CD8-positive, alpha-beta memory T cell (primary cell): ENCODE results near the gene NRF1. TPM values are rescaled to one million over a fixed set of nuclear protein-coding genes. Genes with fewer than 3 reads are reported as not detected.

Source experiments
- CTCF ChIA-PET: fragments of 350-600 bp; sonication (Branson Sonifier 250); formaldehyde crosslinking; loops from one replicate; lab custom pipeline; 2021; ENCODE audit warnings: antibody characterized with exemption; lab: Charles Lee
- POLR2A ChIA-PET: fragments of 350-600 bp; sonication (Branson Sonifier 250); formaldehyde crosslinking; loops from one replicate; lab custom pipeline; 2021; ENCODE audit warnings: antibody characterized with exemption; lab: Charles Lee
- DNase-seq, 5 donors: peaks; one replicate each; pipeline versions ENCODE4 v3.0.0 to v3.0.0-alpha.2; 2020 to 2022; ENCODE audit warnings: mixed read lengths in 1 of 5
- H3K27ac ChIP-seq: one replicate; pipeline ENCODE4 v1.7.0; 2013; ENCODE audit warnings: low read depth, mild to moderate bottlenecking, low read length, moderate library complexity
- H3K27me3 ChIP-seq: 2 replicates; pipeline ENCODE4 v1.7.0; 2013; ENCODE audit warnings: low read length, mild to moderate bottlenecking; ENCODE audit not compliant: insufficient read depth, poor library complexity, severe bottlenecking
- H3K36me3 ChIP-seq: 2 replicates; pipeline ENCODE4 v1.7.0; 2013; ENCODE audit warnings: mild to moderate bottlenecking, low read length, moderate library complexity; ENCODE audit not compliant: insufficient read depth
- H3K4me1 ChIP-seq: 2 replicates; pipeline ENCODE4 v1.7.0; 2013; ENCODE audit warnings: mild to moderate bottlenecking, low read length, moderate library complexity; ENCODE audit not compliant: insufficient read depth
- H3K4me3 ChIP-seq: 2 replicates; pipeline ENCODE4 v1.7.0; 2013; ENCODE audit warnings: mild to moderate bottlenecking, low read length
- H3K9me3 ChIP-seq: 2 replicates; pipeline ENCODE4 v1.7.0; 2013; ENCODE audit warnings: mild to moderate bottlenecking, low read length
- H3K27ac Mint-ChIP-seq, 8 donors: one replicate each; pipeline ENCODE4 v1.8.0; 2020 to 2021; ENCODE audit warnings: mixed read lengths in 8 of 8, mild to moderate bottlenecking in 6 of 8, inconsistent platforms in 3 of 8, moderate library complexity in 3 of 8
- H3K27me3 Mint-ChIP-seq, 2 donors: one replicate each; pipeline ENCODE4 v1.8.0; 2020 to 2021; ENCODE audit warnings: mixed read lengths in 2 of 2, mild to moderate bottlenecking in 1 of 2, moderate library complexity in 1 of 2
- H3K36me3 Mint-ChIP-seq, 3 donors: one replicate each; pipeline ENCODE4 v1.8.0; 2020 to 2021; ENCODE audit warnings: mixed read lengths in 3 of 3, inconsistent platforms in 1 of 3, mild to moderate bottlenecking in 1 of 3
- H3K4me1 Mint-ChIP-seq, 3 donors: one replicate each; pipeline ENCODE4 v1.8.0; 2020 to 2021; ENCODE audit warnings: mixed read lengths in 3 of 3, inconsistent platforms in 1 of 3, mild to moderate bottlenecking in 1 of 3
- H3K4me3 Mint-ChIP-seq, 7 donors: one replicate each; pipeline ENCODE4 v1.8.0; 2020 to 2021; ENCODE audit warnings: mixed read lengths in 7 of 7, mild to moderate bottlenecking in 6 of 7, moderate library complexity in 4 of 7, inconsistent platforms in 2 of 7
- H3K9me3 Mint-ChIP-seq, 5 donors: one replicate each; pipeline ENCODE4 v1.8.0; 2020 to 2022; ENCODE audit warnings: mixed read lengths in 5 of 5, mild to moderate bottlenecking in 3 of 5, moderate library complexity in 2 of 5, inconsistent platforms in 1 of 5
- polyA plus RNA-seq: library from polyadenylated mRNA; unstranded; fragments of 300-500 nt; fragmentation: Illumina TruSeq; gene quantifications from one replicate; pipeline ENCODE4 v1.2.3, GENCODE V29; 2021
- total RNA-seq, 2 experiments: library from RNA; stranded (reverse); gene quantifications; one replicate each; pipeline ENCODE4 v1.2.3, GENCODE V29; 2021

NRF1 gene
- total and polyA plus RNA-seq, 3 experiments from 2014 or later: 22.6 to 23.7 (median 23.3) TPM

DNA sequence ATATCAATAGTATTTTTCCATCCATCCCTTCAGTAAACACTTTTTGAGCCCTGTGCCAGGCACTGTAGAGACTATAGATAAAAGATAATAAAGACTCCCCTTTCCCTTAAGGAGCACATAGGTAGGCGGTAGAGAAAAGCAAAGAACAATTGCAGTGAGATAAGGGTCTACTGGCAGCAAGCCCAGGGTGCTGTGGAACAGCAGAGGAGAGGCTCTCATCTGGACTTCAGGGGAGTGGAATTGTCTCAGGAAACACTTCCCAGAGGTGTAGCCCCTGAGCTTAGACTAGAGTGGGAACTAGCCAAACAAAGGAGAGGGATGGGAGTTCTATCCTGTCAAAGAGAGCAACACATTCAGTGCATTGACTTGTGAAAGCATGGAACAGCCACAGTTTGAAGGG, 102.0 kb downstream of the NRF1 start:
- Histone ChIP-seq H3K36me3 (peaks cover 33% of the 10 kb centered on the region), H3K4me3 (no peak overlapping the region), H3K9me3 (no peaks in the 10 kb centered on the region), H3K27me3 (no peaks in the 10 kb centered on the region), H3K4me1 (no peaks in the 10 kb centered on the region), H3K27ac (no peak overlapping the region)
- no peak for DNase-seq
- H3K9me3 Mint-ChIP-seq: no peaks in the 10 kb centered on the region
- peaks cover 5 to 93% (median 34%) of the 10 kb centered on the region in 3 donors for H3K36me3 Mint-ChIP-seq
- H3K27me3 Mint-ChIP-seq: no peaks in the 10 kb centered on the region
- H3K27ac Mint-ChIP-seq: no peak overlapping the region
- no peak overlapping the region for H3K4me3 Mint-ChIP-seq
- POLR2A ChIA-PET: no interaction called here
- peaks cover 0 to 2% (median 0%) of the 10 kb centered on the region in 3 donors for H3K4me1 Mint-ChIP-seq
- CTCF ChIA-PET: no interaction called here

DNA sequence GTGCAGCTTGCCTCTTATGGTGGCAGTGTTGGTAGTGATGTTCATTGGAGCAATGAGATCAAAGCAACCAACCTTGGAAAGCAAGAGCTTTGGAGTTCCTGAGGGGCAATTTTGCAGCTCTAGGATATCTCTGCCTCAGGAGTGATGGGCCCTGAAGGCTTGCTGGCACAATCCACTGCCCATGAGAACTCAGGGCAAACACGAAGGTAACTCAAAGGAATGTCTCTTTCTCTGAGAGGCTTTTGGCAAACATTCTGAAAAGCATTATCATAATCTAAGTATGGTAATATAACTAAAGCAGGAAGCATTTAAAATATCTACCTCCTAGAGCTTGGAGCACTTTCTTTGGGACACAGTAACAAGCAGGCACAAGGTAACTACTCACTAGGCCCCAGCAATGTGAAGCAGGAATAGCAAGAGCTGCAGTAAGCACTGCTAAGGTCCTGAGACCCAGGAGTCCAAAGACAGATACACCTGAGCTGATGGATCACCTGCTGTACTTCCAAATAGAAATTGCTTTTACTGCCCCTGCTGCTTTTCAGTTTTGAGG, 103.1 kb downstream of the NRF1 start:
- Histone ChIP-seq H3K27ac (no peak overlapping the region), H3K4me1 (no peaks in the 10 kb centered on the region), H3K27me3 (no peaks in the 10 kb centered on the region), H3K9me3 (no peaks in the 10 kb centered on the region), H3K36me3 (peaks cover 25% of the 10 kb centered on the region), H3K4me3 (no peak overlapping the region)
- POLR2A ChIA-PET: no interaction called here
- Mint-ChIP-seq H3K27ac (peak overlapping the region in 2 of 8 donors; percentile 47 to 71), H3K27me3 (no peaks in the 10 kb centered on the region), H3K4me3 (no peak overlapping the region), H3K4me1 (no peaks in the 10 kb centered on the region), H3K36me3 (peaks cover 8 to 94% (median 36%) of the 10 kb centered on the region in 3 donors), H3K9me3 (no peaks in the 10 kb centered on the region)
- CTCF ChIA-PET: no interaction called here
- no peak for DNase-seq

DNA sequence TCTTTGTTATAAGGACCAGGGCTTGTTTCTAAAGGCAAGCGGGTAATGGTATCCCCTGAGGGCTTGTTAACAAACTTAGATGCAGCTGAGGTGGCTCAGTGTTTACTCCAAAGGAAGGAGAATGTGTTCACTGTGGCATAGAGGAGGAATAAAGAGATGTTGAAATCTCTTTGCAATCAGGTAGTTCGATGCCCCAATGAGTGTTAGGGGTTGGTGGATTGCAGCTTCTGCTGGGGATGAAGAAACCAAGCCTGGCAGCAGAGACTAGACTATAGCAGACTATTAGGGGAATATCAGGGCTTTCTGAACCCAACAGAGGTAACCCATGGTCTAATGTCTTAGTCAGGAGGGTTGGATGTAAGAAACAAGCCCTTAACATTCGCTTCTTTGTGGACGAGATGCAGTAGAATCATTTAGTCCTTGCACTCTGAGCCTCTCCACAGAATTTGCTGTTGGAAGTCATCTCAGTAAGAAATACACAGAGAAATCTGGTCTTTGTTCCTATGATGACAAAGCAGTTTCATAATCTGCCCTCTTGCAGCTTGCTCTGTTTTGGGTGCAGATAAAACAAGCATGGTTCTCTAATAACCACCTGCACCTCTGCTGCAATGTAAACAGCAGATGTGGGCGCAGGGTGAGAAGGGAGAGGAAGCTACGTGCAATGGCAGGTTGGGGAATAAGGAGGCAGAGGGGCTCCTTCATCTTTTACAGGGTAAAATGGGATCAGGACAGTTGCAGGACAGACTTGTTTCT, 108.6 kb downstream of the NRF1 start:
- H3K4me3 ChIP-seq: no peak overlapping the region
- peak overlapping the region in 1 of 8 donors; percentile 14 for H3K27ac Mint-ChIP-seq
- no peaks in the 10 kb centered on the region for H3K4me1 Mint-ChIP-seq
- peaks cover 17 to 86% (median 34%) of the 10 kb centered on the region in 3 donors for H3K36me3 Mint-ChIP-seq
- peaks cover 15% of the 10 kb centered on the region for H3K36me3 ChIP-seq
- H3K9me3 ChIP-seq: no peaks in the 10 kb centered on the region
- no peak for DNase-seq
- H3K9me3 Mint-ChIP-seq: no peaks in the 10 kb centered on the region
- H3K27ac ChIP-seq: peak overlapping the region; percentile 10
- POLR2A ChIA-PET: interaction anchor here (0.6 kb wide), 1 partner anchor 16 kb away, joined by 5 read pairs; no protein-coding TSS in a partner anchor
- CTCF ChIA-PET: no interaction called here
- H3K4me3 Mint-ChIP-seq: no peak overlapping the region
- H3K27me3 Mint-ChIP-seq: no peaks in the 10 kb centered on the region
- no peaks in the 10 kb centered on the region for H3K4me1 ChIP-seq
- H3K27me3 ChIP-seq: no peaks in the 10 kb centered on the region

DNA sequence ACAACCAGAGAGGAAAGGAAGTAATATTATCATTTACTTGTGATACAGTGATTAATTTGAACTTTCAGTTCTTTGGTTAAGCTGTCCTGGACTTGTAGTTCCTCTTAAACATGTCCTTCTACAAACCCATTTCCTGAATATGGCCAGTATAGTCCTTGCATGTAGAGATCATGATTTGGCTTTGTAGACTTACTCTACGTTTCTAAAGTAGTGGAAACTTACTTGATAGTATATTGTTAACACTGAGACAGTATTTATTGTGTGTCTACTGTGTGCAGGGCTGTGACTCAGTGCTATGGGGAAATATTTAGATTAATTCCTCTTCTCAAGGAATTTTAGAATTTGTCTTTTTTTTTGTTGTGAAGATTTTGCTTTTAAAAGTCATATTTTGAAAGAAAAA, 109.5 kb downstream of the NRF1 start:
- ChIA-PET POLR2A (no interaction called here), CTCF (no interaction called here)
- H3K4me3 ChIP-seq: no peak overlapping the region
- H3K36me3 ChIP-seq: peaks cover 15% of the 10 kb centered on the region
- H3K4me1 ChIP-seq: no peaks in the 10 kb centered on the region
- Mint-ChIP-seq H3K36me3 (peaks cover 17 to 84% (median 38%) of the 10 kb centered on the region in 3 donors), H3K27me3 (no peaks in the 10 kb centered on the region), H3K27ac (no peak overlapping the region), H3K4me3 (no peak overlapping the region), H3K9me3 (no peaks in the 10 kb centered on the region), H3K4me1 (no peaks in the 10 kb centered on the region)
- no peaks in the 10 kb centered on the region for H3K9me3 ChIP-seq
- no peak for DNase-seq
- H3K27me3 ChIP-seq: no peaks in the 10 kb centered on the region
- no peak overlapping the region for H3K27ac ChIP-seq

DNA sequence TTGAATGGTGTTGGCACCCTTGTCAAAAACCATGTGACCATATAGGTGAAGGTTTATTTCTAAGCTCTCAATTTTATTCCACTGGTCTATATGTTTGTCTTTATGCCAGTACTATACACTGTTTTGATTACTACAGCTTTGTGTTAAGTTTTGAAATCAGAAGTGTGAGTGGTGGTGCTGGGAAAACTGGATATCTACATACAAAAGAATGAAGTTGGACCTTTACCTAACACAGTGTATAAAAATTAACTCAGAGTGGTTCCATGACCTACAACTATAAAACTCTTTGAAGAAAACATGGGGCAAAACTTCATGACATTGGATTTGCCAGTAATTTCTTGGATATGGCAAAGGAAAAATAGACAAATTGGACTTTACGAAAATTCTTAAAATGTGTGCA, 112.2 kb downstream of the NRF1 start:
- POLR2A ChIA-PET: no interaction called here

DNA sequence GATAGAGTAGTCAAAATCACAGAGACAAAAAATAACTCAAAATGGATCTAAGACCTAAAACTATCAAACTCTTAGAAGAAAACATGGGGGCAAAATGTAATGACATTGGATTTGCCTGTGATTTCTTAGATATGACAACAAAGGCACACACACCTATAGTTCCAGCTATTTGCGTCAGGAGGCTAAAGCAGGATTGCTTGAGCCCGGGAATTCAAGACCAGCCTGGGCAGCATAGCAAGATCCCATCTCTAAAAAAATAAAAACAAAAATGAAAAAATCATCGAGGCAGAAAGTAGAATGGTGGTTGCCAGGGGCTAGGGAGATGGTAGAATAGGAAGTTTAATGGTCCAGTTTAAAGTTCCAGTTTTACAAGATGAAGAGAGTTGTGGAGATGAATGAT, 113.3 kb downstream of the NRF1 start:
- Mint-ChIP-seq H3K27ac (no peak overlapping the region), H3K36me3 (peaks cover 13 to 83% (median 38%) of the 10 kb centered on the region in 3 donors), H3K4me3 (no peak overlapping the region), H3K4me1 (no peaks in the 10 kb centered on the region), H3K9me3 (no peaks in the 10 kb centered on the region), H3K27me3 (no peaks in the 10 kb centered on the region)
- H3K4me3 ChIP-seq: no peak overlapping the region
- no peaks in the 10 kb centered on the region for H3K9me3 ChIP-seq
- ChIA-PET POLR2A (no interaction called here), CTCF (no interaction called here)
- peaks cover 16% of the 10 kb centered on the region for H3K36me3 ChIP-seq
- H3K27me3 ChIP-seq: no peaks in the 10 kb centered on the region
- no peak for DNase-seq
- no peak overlapping the region for H3K27ac ChIP-seq
- H3K4me1 ChIP-seq: no peaks in the 10 kb centered on the region

More for the DNA sequence above, 112.2 kb downstream of the NRF1 start:
- Mint-ChIP-seq H3K27me3 (no peaks in the 10 kb centered on the region), H3K4me1 (no peaks in the 10 kb centered on the region), H3K27ac (peak overlapping the region in 1 of 8 donors; percentile 14), H3K4me3 (no peak overlapping the region), H3K9me3 (no peaks in the 10 kb centered on the region), H3K36me3 (peaks cover 17 to 83% (median 40%) of the 10 kb centered on the region in 3 donors)
- no peaks in the 10 kb centered on the region for H3K4me1 ChIP-seq
- no peak overlapping the region for H3K4me3 ChIP-seq
- no peaks in the 10 kb centered on the region for H3K9me3 ChIP-seq
- CTCF ChIA-PET: no interaction called here
- peaks cover 12% of the 10 kb centered on the region for H3K36me3 ChIP-seq
- no peak overlapping the region for H3K27ac ChIP-seq
- H3K27me3 ChIP-seq: no peaks in the 10 kb centered on the region
- DNase-seq: no peak

DNA sequence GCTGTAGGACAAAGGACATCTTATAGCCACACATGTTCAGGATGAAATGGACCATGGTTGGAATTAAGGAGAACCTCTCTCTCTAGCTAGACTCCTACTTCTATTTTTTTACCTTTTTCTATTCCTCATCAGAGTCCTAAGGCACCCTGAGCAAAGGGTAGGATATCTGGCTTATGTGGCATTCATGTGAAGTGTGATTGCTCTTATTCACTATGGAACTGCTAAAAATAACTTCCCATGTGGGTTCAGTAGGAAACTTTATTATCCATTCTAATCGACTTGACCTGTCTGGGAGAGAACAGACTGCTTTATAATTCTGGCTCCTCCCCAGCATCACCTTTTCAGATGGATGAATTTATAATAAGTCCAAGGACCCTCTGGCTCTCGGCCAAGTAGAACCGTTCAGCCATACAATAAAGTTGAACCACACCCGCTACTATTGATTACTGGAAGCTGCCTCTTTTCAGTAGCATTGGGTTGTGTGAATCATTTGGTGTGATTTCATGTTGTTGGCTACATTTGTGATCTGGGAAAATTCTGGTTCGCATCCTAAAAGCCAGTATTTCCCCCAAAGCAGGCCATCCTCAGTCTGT, 117.5 kb downstream of the NRF1 start:
- H3K27ac ChIP-seq: no peak overlapping the region
- no peak overlapping the region for H3K4me3 Mint-ChIP-seq
- H3K9me3 Mint-ChIP-seq: no peaks in the 10 kb centered on the region
- H3K4me1 ChIP-seq: no peaks in the 10 kb centered on the region
- no peaks in the 10 kb centered on the region for H3K27me3 Mint-ChIP-seq
- DNase-seq: no peak
- H3K27me3 ChIP-seq: no peaks in the 10 kb centered on the region
- H3K4me1 Mint-ChIP-seq: no peaks in the 10 kb centered on the region
- CTCF ChIA-PET: no interaction called here
- no peaks in the 10 kb centered on the region for H3K9me3 ChIP-seq
- peaks cover 19 to 87% (median 33%) of the 10 kb centered on the region in 3 donors for H3K36me3 Mint-ChIP-seq
- H3K27ac Mint-ChIP-seq: no peak overlapping the region
- H3K4me3 ChIP-seq: no peak overlapping the region
- H3K36me3 ChIP-seq: peaks cover 20% of the 10 kb centered on the region
- POLR2A ChIA-PET: no interaction called here

DNA sequence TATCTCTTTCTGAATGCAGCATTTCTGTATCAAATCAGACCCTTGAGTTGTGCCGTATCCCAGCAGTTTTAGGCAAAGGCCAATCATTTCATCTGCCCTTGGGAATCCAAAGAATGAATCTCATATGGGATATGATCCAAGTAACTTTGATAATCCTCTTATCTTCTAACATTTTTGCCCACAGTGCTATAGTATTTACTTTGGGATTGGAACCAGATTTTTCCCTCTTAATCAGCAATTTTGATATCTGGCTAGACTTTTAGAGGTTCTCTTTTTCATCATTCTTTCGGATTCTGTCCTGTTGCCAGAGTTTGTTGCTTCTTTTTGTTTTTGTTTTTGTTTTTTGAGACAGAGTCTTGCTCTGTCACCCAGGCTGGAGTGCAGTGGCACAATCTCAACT, 118.0 kb downstream of the NRF1 start:
- Mint-ChIP-seq H3K4me1 (no peaks in the 10 kb centered on the region), H3K27me3 (no peaks in the 10 kb centered on the region), H3K36me3 (peaks cover 14 to 87% (median 28%) of the 10 kb centered on the region in 3 donors), H3K27ac (no peak overlapping the region), H3K4me3 (no peak overlapping the region), H3K9me3 (no peaks in the 10 kb centered on the region)
- ChIA-PET POLR2A (interaction anchor here (0.7 kb wide), 1 partner anchor 579 kb away, joined by 3 read pairs; no protein-coding TSS in a partner anchor), CTCF (no interaction called here)
- Histone ChIP-seq H3K36me3 (peaks cover 25% of the 10 kb centered on the region), H3K4me1 (no peaks in the 10 kb centered on the region), H3K9me3 (no peaks in the 10 kb centered on the region), H3K27me3 (no peaks in the 10 kb centered on the region), H3K4me3 (no peak overlapping the region), H3K27ac (no peak overlapping the region)
- no peak for DNase-seq
